ENCODE measurements around the gene PLCB2.

Gene PLCB2

GRCh38 chr15:40323953-40324937, 16.5 kb upstream of the PLCB2 start (continued):
- TF ChIP-seq, protein P1, sequence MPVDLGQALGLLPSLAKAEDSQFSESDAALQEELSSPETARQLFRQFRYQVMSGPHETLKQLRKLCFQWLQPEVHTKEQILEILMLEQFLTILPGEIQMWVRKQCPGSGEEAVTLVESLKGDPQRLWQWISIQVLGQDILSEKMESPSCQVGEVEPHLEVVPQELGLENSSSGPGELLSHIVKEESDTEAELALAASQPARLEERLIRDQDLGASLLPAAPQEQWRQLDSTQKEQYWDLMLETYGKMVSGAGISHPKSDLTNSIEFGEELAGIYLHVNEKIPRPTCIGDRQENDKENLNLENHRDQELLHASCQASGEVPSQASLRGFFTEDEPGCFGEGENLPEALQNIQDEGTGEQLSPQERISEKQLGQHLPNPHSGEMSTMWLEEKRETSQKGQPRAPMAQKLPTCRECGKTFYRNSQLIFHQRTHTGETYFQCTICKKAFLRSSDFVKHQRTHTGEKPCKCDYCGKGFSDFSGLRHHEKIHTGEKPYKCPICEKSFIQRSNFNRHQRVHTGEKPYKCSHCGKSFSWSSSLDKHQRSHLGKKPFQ (tag by site-specific recombination; IDR thresholded peaks at IDR 0.05): no peak
- TF ChIP-seq ZNF292 (tag by site-specific recombination; IDR thresholded peaks at IDR 0.05; ENCODE audit: borderline replicate concordance, low read depth): no peak
- 0 out of 2 replicates have a peak, but pooled peaks have one; percentile 11 for TF ChIP-seq SP2 (tag by site-specific recombination; IDR thresholded peaks at IDR 0.05)
- TF ChIP-seq, protein P2, sequence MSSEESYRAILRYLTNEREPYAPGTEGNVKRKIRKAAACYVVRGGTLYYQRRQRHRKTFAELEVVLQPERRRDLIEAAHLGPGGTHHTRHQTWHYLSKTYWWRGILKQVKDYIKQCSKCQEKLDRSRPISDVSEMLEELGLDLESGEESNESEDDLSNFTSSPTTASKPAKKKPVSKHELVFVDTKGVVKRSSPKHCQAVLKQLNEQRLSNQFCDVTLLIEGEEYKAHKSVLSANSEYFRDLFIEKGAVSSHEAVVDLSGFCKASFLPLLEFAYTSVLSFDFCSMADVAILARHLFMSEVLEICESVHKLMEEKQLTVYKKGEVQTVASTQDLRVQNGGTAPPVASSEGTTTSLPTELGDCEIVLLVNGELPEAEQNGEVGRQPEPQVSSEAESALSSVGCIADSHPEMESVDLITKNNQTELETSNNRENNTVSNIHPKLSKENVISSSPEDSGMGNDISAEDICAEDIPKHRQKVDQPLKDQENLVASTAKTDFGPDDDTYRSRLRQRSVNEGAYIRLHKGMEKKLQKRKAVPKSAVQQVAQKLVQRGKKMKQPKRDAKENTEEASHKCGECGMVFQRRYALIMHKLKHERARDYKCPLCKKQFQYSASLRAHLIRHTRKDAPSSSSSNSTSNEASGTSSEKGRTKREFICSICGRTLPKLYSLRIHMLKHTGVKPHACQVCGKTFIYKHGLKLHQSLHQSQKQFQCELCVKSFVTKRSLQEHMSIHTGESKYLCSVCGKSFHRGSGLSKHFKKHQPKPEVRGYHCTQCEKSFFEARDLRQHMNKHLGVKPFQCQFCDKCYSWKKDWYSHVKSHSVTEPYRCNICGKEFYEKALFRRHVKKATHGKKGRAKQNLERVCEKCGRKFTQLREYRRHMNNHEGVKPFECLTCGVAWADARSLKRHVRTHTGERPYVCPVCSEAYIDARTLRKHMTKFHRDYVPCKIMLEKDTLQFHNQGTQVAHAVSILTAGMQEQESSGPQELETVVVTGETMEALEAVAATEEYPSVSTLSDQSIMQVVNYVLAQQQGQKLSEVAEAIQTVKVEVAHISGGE (tag by site-specific recombination; conservative IDR thresholded peaks at IDR 0.05; ENCODE audit: low read depth): peak; percentile 61
- no peak for TF ChIP-seq ZNF202 (tag by site-specific recombination; IDR thresholded peaks at IDR 0.05; ENCODE audit: borderline replicate concordance)
- no peak for TF ChIP-seq ZNF433 (tag by site-specific recombination; IDR thresholded peaks at IDR 0.05; ENCODE audit: low read depth)
- TF ChIP-seq ZNF140 (tag by site-specific recombination; IDR thresholded peaks at IDR 0.05): no peak

- Histone ChIP-seq H3K4me3 (ENCODE audit: low read depth, low read length) (peak within 1 kb of the TSS; percentile 70), H3K9me3 (ENCODE audit: control insufficient read depth, insufficient read depth, low read depth, low read length) (no peaks in the 10 kb centered on the region), H3K27ac (ENCODE audit: extremely low read depth, low read depth, low read length) (peak within 1 kb of the TSS; percentile 81; the same call in 1 of the 2 replicates), H3K36me3 (ENCODE audit: control insufficient read depth in 2 of 2, insufficient read depth in 1 of 2, low read length in 2 of 2) (peaks cover 0 to 10% of the 10 kb centered on the region in 2 experiments; a peak in 1 of 3 replicates), H3K4me1 (ENCODE audit: control insufficient read depth, insufficient read depth, low read length) (peaks cover 13% of the 10 kb centered on the region; the same call in 1 of the 2 replicates)
- ChIA-PET CTCF (interaction anchor here (0.7 to 5.2 kb wide), 7 partner anchors 9 to 286 kb away, joined by 4 to 64 read pairs (median 5); no protein-coding TSS in a partner anchor), POLR2A (interaction anchor here (0.6 to 1.5 kb wide), 12 partner anchors 9 to 361 kb away, joined by 3 to 8 read pairs (median 3); partner anchors contain the start of genes CCDC32, IVD and KNSTRN)
- TF ChIP-seq, protein P2 (tag by site-specific recombination; conservative IDR thresholded peaks at IDR 0.05; ENCODE audit: low read depth): peak; percentile 31; the same call in 1 of the 2 replicates
- TF ChIP-seq GFI1B (tag by site-specific recombination; IDR thresholded peaks at IDR 0.05) (no peak), SCRT1 (tag by site-specific recombination; IDR thresholded peaks at IDR 0.05; ENCODE audit: borderline replicate concordance) (0 out of 2 replicates have a peak, but pooled peaks have one; percentile 36), SP3 (tag by site-specific recombination; IDR thresholded peaks at IDR 0.05) (peak; percentile 74), ZFHX2 (tag by site-specific recombination; conservative IDR thresholded peaks at IDR 0.05) (no peak), ZNF223 (tag by site-specific recombination; IDR thresholded peaks at IDR 0.05) (no peak), OSR2 (tag by site-specific recombination; IDR thresholded peaks at IDR 0.05) (0 out of 2 replicates have a peak, but pooled peaks have one; percentile 10), ZEB2 (tag by site-specific recombination; IDR thresholded peaks at IDR 0.05) (peak; percentile 67; the same call in 1 of the 2 replicates), WT1 (tag by site-specific recombination; IDR thresholded peaks at IDR 0.05) (peak; percentile 90), GLIS1 (tag by site-specific recombination; IDR thresholded peaks at IDR 0.05) (peak; percentile 91), ZSCAN30 (tag by site-specific recombination; IDR thresholded peaks at IDR 0.05) (peak; percentile 30; the same call in 1 of the 2 replicates), ZNF423 (tag by site-specific recombination; IDR thresholded peaks at IDR 0.05) (peak; percentile 59; the same call in 1 of the 2 replicates), ZBTB8A (tag by site-specific recombination; IDR thresholded peaks at IDR 0.05) (peak; percentile 86), ZBTB10 (tag by site-specific recombination; IDR thresholded peaks at IDR 0.05) (peak; percentile 65), ZNF76 (tag by site-specific recombination; IDR thresholded peaks at IDR 0.05; ENCODE audit: borderline replicate concordance, low read depth) (peak; percentile 73; the same call in 1 of the 2 replicates)
Observed at GRCh38 chr15:40323239-40323952, 15.7 kb upstream of the PLCB2 start, which contains the start of gene INAFM2. Gene INAFM2, plus strand, starts transcription at chr15:40323692. Its CDS starts 364 bp downstream, at chr15:40324056.
